GM18951 (cell line): ENCODE measurements around the gene DGKA.

ENCODE experiments used
- POLR2A ChIP-seq: IDR thresholded peaks from 4 replicates; pipeline ENCODE4 v1.6.1; 2011; ENCODE audit warnings: mild to moderate bottlenecking; ENCODE audit not compliant: insufficient read length, insufficient read depth; ENCODE audit errors: extremely low read depth
- in situ Hi-C: fragments of 300-500 bp; cut with MboI; formaldehyde crosslinking; loops from one replicate; pipeline ENCODE4 v1.12.0; 2022; ENCODE audit warnings: low sequenced_read_pairs, mixed read lengths, inconsistent platforms; ENCODE audit not compliant: unreplicated experiment

Gene DGKA

GRCh38 chr12:55925371-55925770 is 5.6 kb upstream of the DGKA start:
- TF ChIP-seq POLR2A, result no peak
- in situ Hi-C loops, result no loop called here

GRCh38 chr12:55925870-55926737 is 4.9 kb upstream of the DGKA start:
- in situ Hi-C loops, result no loop called here
- TF ChIP-seq POLR2A, result no peak

GRCh38 chr12:55926738-55927587 is 4.0 kb upstream of the DGKA start:
- in situ Hi-C loops, result no loop called here

GRCh38 chr12:55927588-55928502 is 3.1 kb upstream of the DGKA start, which contains the start of gene PYM1:
Gene PYM1, minus strand, starts transcription at chr12:55927894. Its CDS starts 133 bp downstream, at chr12:55927761.
- TF ChIP-seq POLR2A, result peak; percentile 89
- in situ Hi-C loops, result no loop called here

More at GRCh38 chr12:55926738-55927587, 4.0 kb upstream of the DGKA start:
- peak; percentile 69 for TF ChIP-seq POLR2A

- peak; percentile 61 for TF ChIP-seq POLR2A
- in situ Hi-C loops, result no loop called here
Measured at GRCh38 chr12:55929306-55929791, 1.6 kb upstream of the DGKA start.

GRCh38 chr12:55931317-55931779 is 386 bp downstream of the DGKA start:
- TF ChIP-seq POLR2A, result no peak
- in situ Hi-C loops, result no loop called here

- in situ Hi-C loops, result no loop called here
Measured at GRCh38 chr12:55931780-55932550, 1.0 kb downstream of the DGKA start.

GRCh38 chr12:55932551-55932910 is 1.6 kb downstream of the DGKA start:
- in situ Hi-C loops, result no loop called here
- no peak for TF ChIP-seq POLR2A

More at GRCh38 chr12:55931780-55932550, 1.0 kb downstream of the DGKA start:
- peak; percentile 51 for TF ChIP-seq POLR2A

GRCh38 chr12:55933169-55933798 is 2.3 kb downstream of the DGKA start:
- TF ChIP-seq POLR2A, result no peak
- in situ Hi-C loops, result no loop called here

GRCh38 chr12:55933799-55934742 is 3.1 kb downstream of the DGKA start:
- in situ Hi-C loops, result no loop called here
- TF ChIP-seq POLR2A, result no peak
